ENCODE results near the gene CERS3. TPM values are rescaled to one million over a fixed set of nuclear protein-coding genes. Genes with fewer than 3 reads are reported as not detected.

The CERS3 gene
- not detected in 2 replicates for total RNA-seq (2014; rRNA removed; shearing (Covaris generic))

GRCh38 chr15:100528833-100529428 is at the start of gene CERS3:
Gene CERS3 (minus strand): TSS chr15:100528950. CDS start chr15:100501849, 27,101 bp downstream.

Small RNA genes lying within 50 kb of the gene (small RNA-seq; reads per million reads assigned to genes)
- gene RNU6-181P (not detected), gene RNU6-322P (not detected)

Other genes with a start within 250 kb of the CERS3 start
- gene ADAMTS17, start 187.0 kb downstream of the CERS3 start, total RNA-seq (2014; rRNA removed; shearing (Covaris generic)), result 5.2 and 6.0 TPM in 2 replicates
- 2.5 and 6.0 TPM in 2 replicates for gene LINS1, start 73.2 kb upstream of the CERS3 start, total RNA-seq (2014; rRNA removed; shearing (Covaris generic))
- gene ASB7, start 73.6 kb upstream of the CERS3 start, total RNA-seq (2014; rRNA removed; shearing (Covaris generic)), result 7.6 and 16.8 TPM in 2 replicates